Measurements from ENCODE around the gene CD3D.

The CD3D gene

DNA sequence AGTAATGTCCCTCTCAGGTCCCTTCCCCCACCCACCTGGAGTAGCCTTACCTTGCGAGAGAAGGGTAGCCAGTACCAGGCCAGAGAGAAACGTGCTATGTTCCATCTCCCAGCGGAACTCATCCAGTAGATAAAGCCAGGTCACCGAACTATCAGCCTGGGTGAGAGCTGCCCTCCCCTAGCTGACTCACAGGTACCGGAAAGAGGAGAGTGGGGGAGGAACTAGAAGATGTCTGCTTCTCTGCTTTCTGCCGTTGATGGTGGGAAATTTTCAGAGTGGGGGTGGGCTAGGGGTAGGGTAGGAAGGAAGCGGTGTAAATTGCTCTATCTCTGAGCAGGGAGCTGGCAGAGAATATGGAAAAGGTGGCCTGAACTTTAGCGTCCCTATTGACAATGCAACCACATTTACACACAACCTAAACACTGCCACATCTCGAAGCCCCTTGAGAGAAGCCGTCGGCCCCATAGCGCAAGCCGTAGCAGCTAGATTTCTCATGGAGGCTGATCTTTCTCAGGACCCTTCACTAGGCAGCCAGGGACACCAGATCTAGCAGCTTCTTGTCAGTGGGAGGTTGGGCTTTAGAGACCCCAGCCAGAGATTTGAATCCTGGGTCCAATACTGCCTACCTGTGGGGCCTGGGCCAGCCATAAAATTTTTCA is at the start of gene CD3D:
TSS of gene CD3D (minus strand) at position 203 of the 659 bp plus-strand sequence. CDS start at position 105, 98 bp downstream.
- DNase-seq (ENCODE audit: low spot score): no peak

DNA sequence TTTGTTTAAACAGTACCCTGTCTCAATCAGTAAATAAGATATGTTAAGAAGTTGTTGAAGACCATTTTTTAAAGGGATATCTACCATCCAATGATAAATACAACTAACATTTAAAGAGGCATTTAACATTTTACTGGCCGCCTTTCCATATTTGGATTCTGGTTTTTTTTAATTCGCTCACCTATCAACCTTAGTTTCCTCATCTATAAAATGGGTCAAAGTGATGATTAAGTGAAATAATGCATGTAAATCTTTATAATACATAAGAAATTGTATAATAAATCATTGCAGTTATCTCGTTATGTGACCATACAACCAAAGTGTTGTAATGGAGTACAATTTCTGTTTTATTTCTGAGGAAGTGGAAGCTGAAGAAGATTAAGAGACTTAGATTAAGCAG is 41.2 kb upstream of the CD3D start:
- DNase-seq (ENCODE audit: low spot score): no peak

DNA sequence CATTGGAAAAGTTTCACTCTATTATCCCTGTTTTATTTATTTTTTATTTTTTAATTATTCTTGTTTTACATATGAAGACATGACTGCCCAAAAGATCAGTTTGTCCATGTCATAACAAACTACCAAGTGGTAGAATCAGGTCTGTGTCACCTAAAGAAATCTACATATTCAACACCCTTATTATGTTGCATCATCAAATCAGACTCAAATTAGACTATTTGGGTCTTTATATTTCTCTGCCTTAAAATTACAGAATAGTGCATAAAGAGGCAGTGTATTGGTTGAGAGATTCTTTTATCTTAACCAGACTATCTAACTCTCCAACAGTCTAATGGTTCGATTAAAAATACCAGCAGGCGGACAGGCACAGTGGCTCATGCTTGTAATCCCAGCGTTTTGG is 40.4 kb upstream of the CD3D start:
- DNase-seq (ENCODE audit: low spot score): no peak

DNA sequence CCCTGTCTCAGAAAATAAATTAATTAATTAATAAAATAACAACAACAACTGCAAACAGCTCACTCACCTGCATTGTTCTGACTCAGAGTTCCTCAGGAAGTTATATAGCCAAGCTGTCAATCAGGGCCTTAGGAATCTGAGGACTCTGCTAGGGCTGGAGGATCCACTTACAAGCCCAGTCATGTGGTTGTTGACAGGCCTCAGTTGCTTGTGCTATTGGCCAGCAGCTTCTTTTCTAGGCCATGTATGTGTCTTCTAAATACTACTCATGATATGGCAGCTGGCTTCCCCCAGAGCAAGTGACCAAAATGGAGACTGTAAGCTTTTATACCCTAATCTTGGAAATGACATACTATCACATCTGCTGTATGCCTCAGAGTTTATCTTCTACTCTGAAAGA is 38.1 kb upstream of the CD3D start:
- DNase-seq (ENCODE audit: low spot score): no peak

DNA sequence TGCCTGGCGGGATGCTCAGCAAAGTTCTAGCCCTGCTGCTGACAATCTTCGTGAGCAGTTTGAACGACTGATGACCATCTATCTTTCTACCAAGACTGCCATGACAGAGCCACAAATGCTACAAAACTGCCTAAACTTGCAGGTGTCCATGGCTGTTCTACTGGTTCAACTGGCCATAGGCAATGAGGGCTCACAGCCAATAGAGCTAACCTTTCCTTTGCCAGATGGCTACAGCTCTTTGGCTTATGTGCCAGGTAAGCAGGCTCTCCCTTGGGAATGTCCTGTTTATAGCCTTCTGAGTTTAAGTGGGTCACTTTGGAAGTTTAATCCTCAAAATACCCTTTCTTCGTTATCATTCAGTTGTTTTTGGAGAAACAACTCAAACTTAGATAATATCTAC is 37.0 kb upstream of the CD3D start:
- DNase-seq (ENCODE audit: low spot score): no peak

DNA sequence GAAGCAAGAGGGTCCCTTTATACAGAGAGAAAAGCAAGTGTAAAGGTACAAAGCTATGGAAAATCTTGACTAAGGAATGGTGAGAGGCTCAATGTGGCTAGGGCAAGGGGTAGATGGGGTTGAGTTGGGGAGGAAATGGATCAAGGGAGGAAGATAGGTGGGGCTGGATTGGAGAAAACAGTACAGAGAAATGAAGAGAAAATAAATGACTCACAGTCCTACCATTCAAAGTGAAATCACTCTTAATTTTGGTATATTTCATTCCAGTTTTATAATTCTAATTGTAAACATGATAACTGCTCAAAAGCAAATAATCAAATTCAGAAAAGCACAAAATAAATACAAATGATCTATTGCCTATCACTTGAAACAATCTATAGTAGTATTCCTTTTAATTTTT is 33.5 kb upstream of the CD3D start:
- DNase-seq (ENCODE audit: low spot score): no peak

DNA sequence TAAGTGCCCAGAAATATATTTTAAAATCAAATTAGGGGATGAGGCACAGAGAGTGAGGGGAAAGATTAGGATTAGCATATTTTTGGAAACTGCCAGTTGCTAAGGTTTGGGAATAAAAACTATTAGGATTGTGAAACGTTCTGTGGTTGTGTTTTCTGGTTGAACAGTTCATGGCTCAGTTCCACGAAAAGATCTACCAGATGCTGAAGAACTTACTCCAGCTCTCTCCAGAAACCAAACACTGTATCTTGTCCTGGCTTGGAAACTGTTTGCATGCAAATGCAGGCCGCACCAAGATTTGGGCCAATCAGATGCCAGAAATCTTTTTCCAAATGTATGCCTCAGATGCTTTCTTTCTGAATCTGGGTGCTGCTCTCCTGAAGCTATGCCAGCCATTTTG is 32.2 kb upstream of the CD3D start:
- DNase-seq (ENCODE audit: low spot score): no peak

DNA sequence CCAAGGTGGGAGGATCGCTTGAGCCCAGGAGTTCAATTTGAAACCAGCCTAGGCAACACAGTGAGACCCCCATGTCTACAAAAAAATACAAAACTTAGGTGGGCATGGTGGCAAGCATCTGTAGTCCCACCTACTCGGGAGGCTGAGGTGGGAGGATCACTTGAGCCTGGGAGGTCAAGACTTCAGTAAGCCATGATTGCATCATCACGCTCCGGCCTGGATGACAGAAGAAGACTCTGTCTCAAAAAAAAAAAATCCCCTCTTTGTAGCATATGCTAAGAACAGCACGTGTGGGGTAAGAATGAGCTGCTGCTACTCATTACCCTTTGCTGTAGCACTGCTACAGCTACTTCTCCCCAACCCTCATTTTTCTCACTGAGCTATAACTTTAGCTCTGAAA is 31.4 kb upstream of the CD3D start:
- DNase-seq (ENCODE audit: low spot score): no peak

DNA sequence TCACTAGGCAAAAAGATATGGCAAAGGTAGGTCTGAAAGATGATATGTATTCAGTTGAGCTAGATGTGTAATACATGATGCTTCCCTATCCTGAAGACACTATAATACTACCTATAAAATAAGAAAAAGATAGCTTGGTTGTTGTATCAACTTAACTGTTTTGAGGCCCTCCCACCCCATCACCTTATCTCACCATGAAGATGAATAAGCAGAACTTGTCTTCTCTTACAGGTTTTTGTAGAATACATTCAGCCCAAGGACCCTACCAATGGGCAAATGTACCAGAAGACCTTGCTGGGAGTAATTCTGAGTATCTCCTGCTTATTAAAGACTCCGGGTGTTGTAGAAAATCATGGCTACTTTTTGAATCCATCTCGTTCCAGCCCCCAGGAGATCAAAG is 30.8 kb upstream of the CD3D start:
- DNase-seq (ENCODE audit: low spot score): no peak

DNA sequence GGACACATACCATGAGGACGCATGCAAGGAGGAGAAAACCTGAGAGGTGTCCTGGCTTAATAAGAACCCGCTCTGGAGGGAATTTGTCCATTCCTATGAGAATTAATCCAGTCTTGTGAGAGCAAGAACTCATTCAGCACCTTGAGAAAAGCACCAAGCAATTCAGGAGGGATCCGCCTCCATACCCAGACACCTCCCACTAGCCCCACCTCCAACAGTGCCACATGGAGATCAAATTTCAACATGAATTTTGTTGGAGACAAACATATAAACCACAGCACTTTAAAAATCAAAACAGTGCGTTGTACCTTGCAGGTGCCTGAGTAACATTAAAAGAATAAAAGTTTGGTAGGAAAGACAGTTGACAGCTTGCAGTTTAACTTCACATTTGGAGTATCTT is 28.3 kb upstream of the CD3D start:
- no peak for DNase-seq (ENCODE audit: low spot score)

DNA sequence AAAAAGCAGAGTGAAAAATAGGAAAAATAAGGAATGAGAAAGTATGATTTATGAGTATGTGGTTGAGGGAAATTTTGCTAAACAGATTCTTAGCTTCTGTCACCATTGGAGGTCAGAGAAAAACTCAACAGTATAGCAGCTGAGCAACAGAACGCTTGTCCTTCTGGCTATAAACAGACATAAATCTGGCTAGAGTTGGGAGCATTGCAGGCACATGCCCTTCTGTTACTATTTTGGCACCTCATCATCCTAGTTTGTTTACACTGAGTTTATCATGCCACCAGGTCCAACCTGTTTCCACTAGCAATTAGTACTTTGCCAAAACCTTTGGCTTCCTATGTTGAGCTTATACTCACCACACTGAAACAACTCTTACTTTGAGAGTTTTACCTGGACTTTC is 23.8 kb upstream of the CD3D start:
- no peak for DNase-seq (ENCODE audit: low spot score)

DNA sequence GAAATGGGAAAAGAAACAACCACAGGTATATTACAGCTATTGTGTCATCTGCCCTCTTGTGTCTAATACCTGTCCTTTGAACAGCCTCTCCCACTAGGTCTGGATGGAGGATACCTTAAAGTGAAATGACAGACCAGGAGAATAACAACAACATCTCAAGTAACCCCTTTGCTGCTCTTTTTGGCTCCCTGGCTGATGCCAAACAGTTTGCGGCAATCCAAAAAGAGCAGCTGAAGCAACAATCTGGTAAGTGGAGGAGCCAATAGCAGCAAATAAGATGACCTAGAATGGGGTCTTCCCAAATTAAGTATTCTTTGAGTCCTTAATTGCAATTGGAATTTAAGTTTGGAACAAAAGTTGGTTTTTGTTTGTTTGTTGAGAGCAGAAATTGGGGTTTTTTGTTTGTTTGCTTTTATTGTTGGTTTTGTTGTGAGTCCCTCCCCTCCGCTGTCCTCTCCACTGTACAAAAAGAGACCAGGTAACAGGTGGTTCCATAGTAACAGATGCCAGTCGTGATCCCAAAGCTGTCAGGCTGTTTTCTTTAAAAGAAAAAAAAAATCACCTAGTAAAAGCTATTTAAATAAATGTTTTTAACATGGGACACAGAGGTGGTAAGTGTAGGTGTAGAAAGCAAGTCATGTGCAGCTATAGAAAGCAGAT is 22.6 kb upstream of the CD3D start:
- no peak for DNase-seq (ENCODE audit: low spot score)

DNA sequence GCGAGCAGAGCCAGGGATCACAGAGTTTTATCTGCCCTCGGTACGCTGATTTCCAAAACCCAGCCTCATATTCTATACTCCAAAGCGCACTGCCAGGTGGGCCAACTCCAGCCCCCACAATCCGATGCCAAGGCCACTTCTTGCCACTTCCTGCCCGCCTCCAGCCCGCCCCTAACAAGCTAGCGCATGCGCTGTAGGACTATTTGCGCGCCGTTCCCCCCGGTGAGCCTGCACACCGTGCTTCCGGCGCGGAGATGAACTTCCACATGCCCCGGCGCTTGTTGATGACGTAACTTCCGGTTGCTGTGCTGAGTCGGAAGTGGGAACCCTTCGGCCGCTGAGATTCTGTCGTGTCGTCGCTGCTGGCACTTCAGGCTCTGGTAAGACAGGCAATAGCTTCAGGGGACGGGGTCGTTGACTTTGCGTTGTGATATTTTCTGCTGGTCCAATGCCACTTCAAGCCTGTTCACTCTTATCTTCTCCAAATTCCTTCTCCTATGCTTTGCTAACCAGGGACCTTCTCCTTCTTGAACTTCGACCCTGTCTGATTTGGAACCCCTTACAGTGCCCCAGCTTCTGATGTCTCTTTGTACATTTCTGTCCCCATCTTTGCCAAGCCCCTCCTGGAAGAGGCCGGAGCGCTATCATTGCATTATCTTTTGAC is 16.9 kb upstream of the CD3D start, which contains the start of gene UBE4A:
TSS of gene UBE4A (plus strand) at position 306 of the 664 bp plus-strand sequence. CDS start 5,481 bp downstream, outside the sequence.
- peak; percentile 99 for DNase-seq (ENCODE audit: low spot score)

DNA sequence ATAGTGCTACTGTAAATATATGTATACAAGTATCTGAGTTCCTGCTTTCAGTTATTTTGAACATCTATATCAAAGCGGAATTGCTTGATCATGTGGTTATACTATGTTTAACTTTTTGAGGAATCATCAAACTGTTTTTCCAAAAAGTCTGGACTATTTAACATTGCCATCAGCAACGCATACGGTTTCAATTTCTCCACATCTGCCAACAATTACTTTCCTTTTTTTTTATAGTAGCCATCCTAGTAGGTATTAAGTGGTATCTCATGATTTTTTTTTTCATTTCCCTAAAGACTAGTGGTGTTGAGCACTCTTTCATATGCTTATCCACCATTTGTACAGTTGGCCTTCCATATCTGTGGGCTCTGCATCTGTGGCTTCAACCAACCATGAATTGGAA is 15.6 kb upstream of the CD3D start:
- DNase-seq (ENCODE audit: low spot score): no peak

DNA sequence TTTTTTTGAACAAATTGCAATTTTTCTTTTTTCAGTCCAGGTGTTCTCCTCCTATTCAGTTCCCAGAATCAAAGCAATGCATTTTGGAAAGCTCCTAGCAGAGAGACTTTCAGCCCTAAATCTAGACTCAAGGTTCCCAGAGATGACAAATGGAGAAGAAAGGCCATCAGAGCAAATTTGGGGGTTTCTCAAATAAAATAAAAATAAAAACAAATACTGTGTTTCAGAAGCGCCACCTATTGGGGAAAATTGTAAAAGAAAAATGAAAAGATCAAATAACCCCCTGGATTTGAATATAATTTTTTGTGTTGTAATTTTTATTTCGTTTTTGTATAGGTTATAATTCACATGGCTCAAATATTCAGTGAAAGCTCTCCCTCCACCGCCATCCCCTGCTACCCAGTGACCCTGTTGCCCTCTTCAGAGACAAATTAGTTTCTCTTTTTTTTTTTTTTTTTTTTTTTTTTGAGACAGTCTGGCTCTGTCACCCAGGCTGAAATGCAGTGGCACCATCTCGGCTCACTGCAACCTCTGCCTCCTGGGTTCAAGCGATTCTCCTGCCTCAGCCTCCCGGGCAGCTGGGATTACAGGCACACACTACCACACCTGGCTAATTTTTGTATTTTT is 10.7 kb upstream of the CD3D start:
- peak; percentile 43 for DNase-seq (ENCODE audit: low spot score)

DNA sequence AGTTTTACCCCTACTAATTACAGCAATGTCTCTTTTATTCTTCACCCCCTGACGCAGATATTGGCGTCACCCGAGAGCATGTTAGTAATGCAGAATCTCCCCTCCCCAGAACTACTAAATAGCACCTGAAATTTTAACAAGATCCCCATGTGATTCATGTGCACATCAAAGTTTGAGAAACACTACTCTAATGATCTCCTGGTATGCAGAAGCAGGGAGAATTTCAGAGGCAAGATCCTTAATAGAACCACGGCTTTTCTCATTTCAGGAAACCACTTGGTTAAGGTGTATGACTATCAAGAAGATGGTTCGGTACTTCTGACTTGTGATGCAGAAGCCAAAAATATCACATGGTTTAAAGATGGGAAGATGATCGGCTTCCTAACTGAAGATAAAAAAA is 7.0 kb upstream of the CD3D start:
- DNase-seq (ENCODE audit: low spot score): no peak

DNA sequence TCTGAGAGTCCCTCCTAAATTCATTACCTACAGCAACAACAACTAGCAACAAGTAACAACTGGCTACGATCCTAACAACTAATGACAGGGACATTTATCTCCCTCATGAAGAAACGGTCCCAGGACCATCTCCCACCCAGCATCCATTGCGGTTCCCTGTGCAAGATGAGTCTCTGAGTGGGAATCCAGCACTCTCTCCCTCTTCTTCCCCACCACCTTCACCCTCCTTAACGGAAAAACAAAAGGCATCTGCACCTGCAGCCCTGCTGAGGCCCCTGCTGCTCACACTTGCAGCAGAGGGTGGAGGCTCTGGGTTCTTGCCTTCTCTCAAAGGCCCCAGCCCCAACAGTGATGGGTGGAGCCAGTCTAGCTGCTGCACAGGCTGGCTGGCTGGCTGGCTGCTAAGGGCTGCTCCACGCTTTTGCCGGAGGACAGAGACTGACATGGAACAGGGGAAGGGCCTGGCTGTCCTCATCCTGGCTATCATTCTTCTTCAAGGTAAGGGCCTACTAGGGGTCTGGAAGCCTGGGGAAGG is 1.5 kb upstream of the CD3D start, which contains the start of gene CD3G:
TSS of gene CD3G (plus strand) at position 364 of the 535 bp plus-strand sequence. CDS start at position 444, 80 bp downstream.
- DNase-seq (ENCODE audit: low spot score): no peak

DNA sequence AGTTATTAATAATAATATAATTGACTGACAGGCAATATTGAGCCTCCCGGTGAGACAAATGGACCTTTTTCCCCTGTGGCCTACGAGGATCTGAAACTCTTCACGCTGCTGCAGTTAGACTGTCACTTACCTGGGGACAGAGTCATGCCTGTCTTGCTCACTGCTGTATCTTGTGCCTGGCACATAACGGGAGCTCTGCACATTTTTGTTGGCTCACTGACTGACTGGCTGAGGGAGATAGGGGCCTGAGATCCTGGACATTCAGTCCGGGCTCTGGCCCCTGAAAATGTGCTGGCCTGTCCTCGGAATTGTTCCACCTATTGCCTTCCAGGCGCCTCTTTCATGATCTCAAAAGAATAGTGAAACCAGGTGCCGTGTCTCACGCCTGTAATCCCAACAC is 743 bp upstream of the CD3D start:
- DNase-seq (ENCODE audit: low spot score): no peak

DNA sequence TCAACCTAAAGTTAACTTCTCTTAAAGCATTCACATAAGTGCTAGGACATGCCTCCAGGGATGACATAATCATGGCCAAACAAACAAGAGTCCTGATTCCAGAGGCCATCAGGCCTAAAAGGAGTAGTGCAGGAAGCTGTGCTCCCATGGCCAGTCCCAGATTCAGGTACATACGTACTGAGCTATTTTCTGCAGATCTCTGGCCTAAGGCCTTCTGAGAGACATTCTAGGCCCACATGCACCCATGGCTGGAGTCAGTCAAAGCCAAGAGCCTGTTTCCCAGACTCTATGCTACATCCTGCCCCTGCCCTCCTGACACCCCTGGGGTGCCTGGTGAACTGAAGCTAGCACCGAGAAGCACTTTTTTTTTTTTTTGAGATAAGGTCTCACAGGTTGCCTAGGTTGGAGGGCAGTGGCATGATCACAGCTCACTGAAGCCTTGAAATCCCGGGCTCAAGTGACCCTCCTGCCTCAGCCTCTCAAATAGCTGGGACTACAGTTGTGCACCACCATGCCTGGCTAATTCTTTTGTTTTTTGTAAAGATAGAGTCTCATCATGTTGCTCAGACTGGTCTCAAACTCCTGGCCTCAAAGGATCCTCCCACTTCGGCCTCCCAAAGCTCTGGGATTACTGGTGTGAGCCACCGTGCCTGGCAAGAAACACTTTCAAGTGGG is 553 bp downstream of the CD3D start:
- no peak for DNase-seq (ENCODE audit: low spot score)

DNA sequence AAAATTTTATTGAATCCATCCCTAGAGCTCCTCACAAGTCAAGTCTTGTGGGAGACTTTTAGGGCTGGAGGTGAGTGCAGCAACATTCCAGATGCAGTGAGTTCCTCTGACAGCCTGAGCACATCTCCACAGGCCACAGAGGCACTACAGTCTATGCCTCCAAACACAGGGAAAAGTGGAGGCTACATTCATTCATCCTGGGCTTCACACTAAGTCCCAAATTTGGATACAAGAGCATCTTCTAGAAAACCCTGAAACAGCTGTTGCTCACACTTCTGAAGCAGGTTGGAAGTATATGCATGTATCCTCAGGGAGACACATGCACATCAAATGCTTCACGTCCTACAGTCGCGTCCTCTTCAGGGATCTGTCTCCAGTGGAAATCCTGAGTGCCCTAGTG is 1.2 kb downstream of the CD3D start:
- DNase-seq (ENCODE audit: low spot score): no peak

DNA sequence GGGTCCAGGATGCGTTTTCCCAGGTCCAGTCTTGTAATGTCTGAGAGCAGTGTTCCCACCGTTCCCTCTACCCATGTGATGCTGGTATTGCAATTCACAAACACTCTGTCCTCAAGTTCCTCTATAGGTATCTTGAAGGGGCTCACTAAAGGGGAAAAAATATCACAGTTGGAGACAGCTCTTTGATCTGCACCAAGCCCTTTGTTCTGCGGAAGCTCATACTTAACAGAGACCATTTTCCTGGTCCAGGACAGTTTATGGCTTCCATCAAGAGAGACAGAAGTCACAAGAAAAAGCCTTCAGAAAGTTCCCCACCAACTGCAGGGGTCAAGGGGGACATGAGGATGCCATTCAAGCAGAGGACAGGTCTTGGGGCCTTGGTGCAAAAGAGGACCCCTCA is 2.1 kb downstream of the CD3D start:
- DNase-seq (ENCODE audit: low spot score): no peak
